ENCODE results near the gene DLG2. TPM values are rescaled to one million over a fixed set of nuclear protein-coding genes. Genes with fewer than 3 reads are reported as not detected.

DLG2 gene
- total RNA-seq, 4 donors from 2014 or later = 37.9 to 71.5 (median 44.9) TPM

DNA sequence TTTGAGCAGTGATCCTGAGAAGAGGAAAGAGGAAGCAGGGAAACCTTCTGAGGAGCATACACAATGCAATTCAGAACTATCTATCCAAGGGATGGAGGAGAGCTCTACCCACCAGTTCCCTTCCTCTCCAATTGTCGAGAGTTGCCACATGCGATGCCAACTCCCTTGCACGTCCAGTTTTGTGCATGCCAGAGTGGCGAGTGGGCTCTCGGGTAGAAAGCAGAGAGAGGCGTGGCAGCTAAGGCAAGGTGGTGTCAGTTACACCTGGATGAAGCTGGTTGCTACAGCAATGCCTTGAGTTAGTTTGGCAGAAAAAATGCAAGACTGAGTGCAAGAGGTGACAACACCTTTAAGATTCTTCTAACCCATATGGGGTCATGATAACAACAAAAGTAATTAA lies 1920.6 kb downstream of the DLG2 start:
- H3K36me3 ChIP-seq = no peaks in the 10 kb centered on the region
- no peak for DNase-seq (ENCODE audit: low spot score in 2 of 2)
- no peaks in the 10 kb centered on the region for H3K9me3 ChIP-seq
- H3K27me3 ChIP-seq = no peaks in the 10 kb centered on the region
- no peak overlapping the region for H3K4me3 ChIP-seq
- WGBS = 67% methylated on average over 6 of the region's 6 CpGs
- no peak for TF ChIP-seq POLR2A (IDR thresholded peaks at IDR 0.05)
- no peak for TF ChIP-seq POLR2AphosphoS5 (IDR thresholded peaks at IDR 0.05)
- no peak for TF ChIP-seq EP300 (IDR thresholded peaks at IDR 0.05)
- TF ChIP-seq, protein P1, sequence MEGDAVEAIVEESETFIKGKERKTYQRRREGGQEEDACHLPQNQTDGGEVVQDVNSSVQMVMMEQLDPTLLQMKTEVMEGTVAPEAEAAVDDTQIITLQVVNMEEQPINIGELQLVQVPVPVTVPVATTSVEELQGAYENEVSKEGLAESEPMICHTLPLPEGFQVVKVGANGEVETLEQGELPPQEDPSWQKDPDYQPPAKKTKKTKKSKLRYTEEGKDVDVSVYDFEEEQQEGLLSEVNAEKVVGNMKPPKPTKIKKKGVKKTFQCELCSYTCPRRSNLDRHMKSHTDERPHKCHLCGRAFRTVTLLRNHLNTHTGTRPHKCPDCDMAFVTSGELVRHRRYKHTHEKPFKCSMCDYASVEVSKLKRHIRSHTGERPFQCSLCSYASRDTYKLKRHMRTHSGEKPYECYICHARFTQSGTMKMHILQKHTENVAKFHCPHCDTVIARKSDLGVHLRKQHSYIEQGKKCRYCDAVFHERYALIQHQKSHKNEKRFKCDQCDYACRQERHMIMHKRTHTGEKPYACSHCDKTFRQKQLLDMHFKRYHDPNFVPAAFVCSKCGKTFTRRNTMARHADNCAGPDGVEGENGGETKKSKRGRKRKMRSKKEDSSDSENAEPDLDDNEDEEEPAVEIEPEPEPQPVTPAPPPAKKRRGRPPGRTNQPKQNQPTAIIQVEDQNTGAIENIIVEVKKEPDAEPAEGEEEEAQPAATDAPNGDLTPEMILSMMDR (IDR thresholded peaks at IDR 0.05) = no peak
- H3K4me1 ChIP-seq = no peaks in the 10 kb centered on the region
- H3K27ac ChIP-seq = no peak overlapping the region

DNA sequence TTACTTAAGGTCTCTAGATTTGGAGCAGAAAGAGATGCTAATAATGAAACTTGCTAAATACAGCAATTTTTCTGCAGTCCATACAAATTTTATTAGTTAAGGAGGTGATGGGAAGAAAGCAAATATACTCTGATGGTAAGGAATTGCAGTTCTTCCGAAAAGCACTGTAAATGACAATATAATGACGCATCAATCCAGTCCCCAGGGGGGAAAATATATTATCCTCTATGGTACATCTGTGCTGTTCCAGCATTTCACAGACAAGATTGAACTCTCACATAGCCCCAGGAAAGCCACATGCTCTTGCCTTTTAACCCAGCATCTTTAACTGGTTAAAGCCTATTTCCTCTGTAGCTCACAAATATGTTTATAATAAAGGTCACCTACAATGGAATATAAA lies 1924.3 kb downstream of the DLG2 start:
- 68% methylated on average over 2 of the region's 2 CpGs for WGBS
- no peak overlapping the region for H3K27ac ChIP-seq
- TF ChIP-seq, protein P1 (IDR thresholded peaks at IDR 0.05) = no peak
- no peak for TF ChIP-seq EP300 (IDR thresholded peaks at IDR 0.05)
- TF ChIP-seq POLR2AphosphoS5 (IDR thresholded peaks at IDR 0.05) = no peak
- no peak for TF ChIP-seq POLR2A (IDR thresholded peaks at IDR 0.05)
- H3K4me1 ChIP-seq = no peaks in the 10 kb centered on the region
- H3K9me3 ChIP-seq = no peaks in the 10 kb centered on the region
- H3K27me3 ChIP-seq = no peaks in the 10 kb centered on the region
- no peak for DNase-seq (ENCODE audit: low spot score in 2 of 2)
- H3K36me3 ChIP-seq = no peaks in the 10 kb centered on the region
- H3K4me3 ChIP-seq = no peak overlapping the region

DNA sequence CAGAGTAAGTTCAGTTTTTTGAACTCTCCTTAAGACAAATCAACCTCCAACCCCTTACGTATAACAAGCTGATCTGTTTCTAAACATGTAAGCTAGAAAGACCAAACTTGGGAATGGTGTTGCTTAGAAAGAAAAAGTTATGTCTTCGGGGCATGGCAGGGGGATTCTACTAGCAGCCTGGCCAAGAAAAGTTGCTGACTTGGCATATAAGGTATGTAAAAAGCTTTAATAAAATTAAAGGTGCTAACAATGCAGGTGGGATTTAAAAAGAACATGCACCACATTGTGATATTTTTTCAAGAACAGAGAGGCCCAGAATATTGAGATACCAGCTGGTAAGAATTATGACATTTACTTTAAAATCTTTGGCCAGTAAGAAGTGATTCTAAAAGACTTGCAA lies 1929.6 kb downstream of the DLG2 start:
- WGBS = 86% methylated on average over 2 of the region's 2 CpGs
- Histone ChIP-seq H3K4me1 (peaks cover 12% of the 10 kb centered on the region), H3K27me3 (no peaks in the 10 kb centered on the region), H3K4me3 (no peak overlapping the region), H3K9me3 (no peaks in the 10 kb centered on the region), H3K36me3 (no peaks in the 10 kb centered on the region), H3K27ac (no peak overlapping the region)
- TF ChIP-seq EP300 (IDR thresholded peaks at IDR 0.05) (no peak), POLR2AphosphoS5 (IDR thresholded peaks at IDR 0.05) (no peak)
- TF ChIP-seq, protein P1 (IDR thresholded peaks at IDR 0.05) = no peak
- DNase-seq (ENCODE audit: low spot score in 2 of 2) = no peak

DNA sequence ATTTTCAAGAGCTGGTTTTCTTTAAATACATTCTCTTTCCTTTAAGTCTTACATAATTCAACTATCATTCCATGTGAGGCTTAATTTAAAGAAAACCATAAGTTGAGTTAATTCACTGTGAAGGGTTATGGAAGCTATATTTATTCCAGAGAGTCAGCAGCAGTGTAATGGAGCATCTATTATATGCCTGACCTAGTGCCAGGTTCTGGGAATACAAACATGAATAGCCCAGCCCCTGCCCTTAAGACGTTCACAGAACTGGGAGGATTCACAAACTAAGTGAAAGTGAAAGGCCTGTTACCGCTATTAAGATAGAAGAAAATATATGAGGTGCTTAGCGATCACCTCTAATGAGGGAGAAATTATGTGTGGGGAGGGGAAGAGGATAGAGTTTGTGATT lies 1932.1 kb downstream of the DLG2 start:
- TF ChIP-seq, protein P1 (IDR thresholded peaks at IDR 0.05) = no peak
- TF ChIP-seq POLR2AphosphoS5 (IDR thresholded peaks at IDR 0.05) (no peak), POLR2A (IDR thresholded peaks at IDR 0.05) (no peak), EP300 (IDR thresholded peaks at IDR 0.05) (no peak)
- Histone ChIP-seq H3K9me3 (no peaks in the 10 kb centered on the region), H3K27ac (no peak overlapping the region), H3K36me3 (no peaks in the 10 kb centered on the region), H3K4me1 (peaks cover 29% of the 10 kb centered on the region), H3K4me3 (no peak overlapping the region), H3K27me3 (no peaks in the 10 kb centered on the region)
- 64% methylated on average over 3 of the region's 3 CpGs for WGBS
- no peak for DNase-seq (ENCODE audit: low spot score in 2 of 2)

DNA sequence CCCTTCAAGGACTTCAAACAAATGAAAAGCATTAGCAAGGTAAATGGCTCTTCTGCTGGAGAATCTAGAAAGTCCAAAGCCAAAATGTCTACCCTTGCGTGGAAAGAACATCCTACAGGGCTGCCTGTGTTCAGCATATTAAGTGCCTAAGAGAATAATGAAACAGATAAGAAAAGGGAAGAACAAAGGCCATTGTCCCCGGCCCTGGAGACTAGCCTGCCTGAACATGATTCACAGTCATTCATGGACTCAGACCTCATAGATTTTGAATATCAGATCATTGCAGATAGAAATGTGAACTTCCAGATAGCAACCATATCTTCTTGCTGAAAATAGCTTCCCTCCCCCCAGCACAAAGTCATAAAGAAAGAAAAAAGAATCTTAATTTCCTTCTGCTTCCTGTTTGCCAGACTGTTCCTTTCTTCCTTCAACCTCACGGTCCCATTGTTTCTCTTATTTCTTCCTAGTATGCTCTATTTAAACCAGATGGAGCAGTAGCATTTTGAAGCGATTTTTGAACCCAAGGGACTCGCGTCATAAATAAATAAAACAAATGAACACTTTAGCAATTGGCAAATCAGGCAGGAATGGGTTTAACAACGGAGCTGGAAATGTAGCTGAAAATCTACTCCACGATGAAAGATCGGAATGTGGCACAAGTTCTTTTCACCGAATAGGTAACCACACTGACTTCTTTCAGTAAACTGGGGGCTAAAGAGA lies 1932.8 kb downstream of the DLG2 start:
- DNase-seq (ENCODE audit: low spot score in 2 of 2) = no peak
- H3K4me3 ChIP-seq = no peak overlapping the region
- TF ChIP-seq POLR2AphosphoS5 (IDR thresholded peaks at IDR 0.05) (no peak), POLR2A (IDR thresholded peaks at IDR 0.05) (no peak), EP300 (IDR thresholded peaks at IDR 0.05) (no peak)
- TF ChIP-seq, protein P1 (IDR thresholded peaks at IDR 0.05) = no peak
- H3K27ac ChIP-seq = no peak overlapping the region
- WGBS = 54% methylated on average over 10 of the region's 10 CpGs
- no peaks in the 10 kb centered on the region for H3K36me3 ChIP-seq
- no peaks in the 10 kb centered on the region for H3K9me3 ChIP-seq
- H3K4me1 ChIP-seq = peaks cover 29% of the 10 kb centered on the region
- no peaks in the 10 kb centered on the region for H3K27me3 ChIP-seq

Data from suprapubic skin (tissue), 4 donors.